ENCODE measurements around the gene CMC2.

DNA sequence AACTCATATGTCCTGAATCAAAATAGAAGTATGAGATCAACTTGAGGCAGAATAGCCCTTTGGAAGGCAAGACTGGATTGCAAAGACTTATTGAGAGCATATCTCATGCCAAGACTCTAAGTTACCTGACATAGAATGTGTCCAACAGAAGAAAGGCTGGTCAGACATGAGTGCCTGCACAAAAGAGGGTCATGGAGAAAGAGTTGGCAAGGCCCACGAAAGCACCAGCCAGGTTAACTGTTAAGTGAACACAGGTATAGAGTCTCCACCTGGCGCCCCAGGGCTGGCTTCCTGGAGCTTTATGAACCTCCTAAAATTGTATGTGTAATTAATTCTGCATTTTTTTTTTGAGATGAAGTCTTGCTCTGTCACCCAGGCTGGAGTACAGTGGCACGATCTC lies 71.0 kb downstream of the CMC2 start:
- TF ChIP-seq SUZ12 (IDR thresholded peaks at IDR 0.05) (no peak), ELF4 (IDR thresholded peaks at IDR 0.05) (no peak), NFRKB (IDR thresholded peaks at IDR 0.05) (no peak), FOXM1 (IDR thresholded peaks at IDR 0.05; ENCODE audit: borderline replicate concordance) (no peak), SP1 (IDR thresholded peaks at IDR 0.05) (no peak), TARDBP (IDR thresholded peaks at IDR 0.05) (no peak), ZNF384 (IDR thresholded peaks at IDR 0.05) (no peak), FOXA1 (IDR thresholded peaks at IDR 0.05) (no peak), L3MBTL2 (conservative IDR thresholded peaks at IDR 0.05) (no peak), ARNT (IDR thresholded peaks at IDR 0.05) (no peak), CTBP1 (IDR thresholded peaks at IDR 0.05; ENCODE audit: borderline replicate concordance) (no peak), HDGF (IDR thresholded peaks at IDR 0.05; ENCODE audit: borderline replicate concordance) (no peak), BHLHE40 (IDR thresholded peaks at IDR 0.05; ENCODE audit: borderline replicate concordance) (no peak)
- TF ChIP-seq, protein P1, sequence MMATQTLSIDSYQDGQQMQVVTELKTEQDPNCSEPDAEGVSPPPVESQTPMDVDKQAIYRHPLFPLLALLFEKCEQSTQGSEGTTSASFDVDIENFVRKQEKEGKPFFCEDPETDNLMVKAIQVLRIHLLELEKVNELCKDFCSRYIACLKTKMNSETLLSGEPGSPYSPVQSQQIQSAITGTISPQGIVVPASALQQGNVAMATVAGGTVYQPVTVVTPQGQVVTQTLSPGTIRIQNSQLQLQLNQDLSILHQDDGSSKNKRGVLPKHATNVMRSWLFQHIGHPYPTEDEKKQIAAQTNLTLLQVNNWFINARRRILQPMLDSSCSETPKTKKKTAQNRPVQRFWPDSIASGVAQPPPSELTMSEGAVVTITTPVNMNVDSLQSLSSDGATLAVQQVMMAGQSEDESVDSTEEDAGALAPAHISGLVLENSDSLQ (IDR thresholded peaks at IDR 0.05) = no peak
